Stimulated activated CD4-positive, alpha-beta T cell treated with anti-CD3 and anti-CD28 coated beads, Interleukin-4, amount 100 ng/mL, for 4 hours (primary cell): Measurements from ENCODE around the gene MEF2A.

Experiments
- DNase-seq, 2 experiments: peaks; one replicate each; pipeline ENCODE4 v3.0.0-alpha.2; 2020

Gene MEF2A

GRCh38 chr15:99706557-99707303 lies 140.9 kb downstream of the MEF2A start:
- peak in 1 of 2 experiments; percentile 23 for DNase-seq

DNA sequence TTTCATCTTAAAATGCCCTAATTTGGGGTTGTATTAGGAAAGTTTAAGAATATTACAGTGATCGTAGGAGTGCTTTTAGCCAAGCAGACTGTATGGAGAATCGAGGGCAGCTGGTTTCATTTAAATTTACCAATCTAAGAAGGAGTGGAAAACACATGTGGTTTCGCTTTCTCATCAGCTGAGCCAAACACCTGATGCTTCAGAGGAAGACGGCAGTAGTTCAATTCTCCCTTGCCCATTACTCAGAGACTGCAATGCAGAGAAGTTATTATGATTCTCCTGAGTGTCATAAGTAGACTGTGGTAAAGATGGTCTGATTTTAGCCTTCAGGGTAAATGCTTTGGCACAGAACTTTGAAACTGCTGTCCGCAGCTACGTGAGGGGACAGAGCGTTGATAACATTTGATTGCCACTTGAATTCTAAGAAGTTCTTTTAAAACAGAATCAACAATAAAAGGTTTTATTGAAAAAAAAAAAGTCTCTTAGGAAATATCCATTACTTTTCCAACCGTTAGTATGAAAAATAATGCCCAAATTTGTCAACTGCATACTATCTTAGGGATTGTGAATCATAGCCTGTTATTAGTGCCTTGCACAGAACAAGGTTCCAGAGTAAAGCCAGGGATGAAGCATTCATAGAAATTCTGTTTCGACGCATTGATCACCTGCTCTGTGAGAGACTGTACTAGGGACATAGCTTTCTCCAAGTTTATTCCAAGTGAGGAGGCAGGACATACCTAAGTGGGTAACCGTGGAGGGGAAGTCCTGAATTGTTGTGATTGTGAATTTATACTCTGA lies 141.9 kb downstream of the MEF2A start:
- peak in 1 of 2 experiments; percentile 50 for DNase-seq

- no peak for DNase-seq
Observed at GRCh38 chr15:99708563-99708962, 142.8 kb downstream of the MEF2A start.

GRCh38 chr15:99709243-99709986 lies 143.6 kb downstream of the MEF2A start:
- no peak for DNase-seq

- DNase-seq: no peak
Observed at GRCh38 chr15:99711625-99712024, 145.8 kb downstream of the MEF2A start.

GRCh38 chr15:99712415-99712814 lies 146.6 kb downstream of the MEF2A start:
- DNase-seq: no peak

DNA sequence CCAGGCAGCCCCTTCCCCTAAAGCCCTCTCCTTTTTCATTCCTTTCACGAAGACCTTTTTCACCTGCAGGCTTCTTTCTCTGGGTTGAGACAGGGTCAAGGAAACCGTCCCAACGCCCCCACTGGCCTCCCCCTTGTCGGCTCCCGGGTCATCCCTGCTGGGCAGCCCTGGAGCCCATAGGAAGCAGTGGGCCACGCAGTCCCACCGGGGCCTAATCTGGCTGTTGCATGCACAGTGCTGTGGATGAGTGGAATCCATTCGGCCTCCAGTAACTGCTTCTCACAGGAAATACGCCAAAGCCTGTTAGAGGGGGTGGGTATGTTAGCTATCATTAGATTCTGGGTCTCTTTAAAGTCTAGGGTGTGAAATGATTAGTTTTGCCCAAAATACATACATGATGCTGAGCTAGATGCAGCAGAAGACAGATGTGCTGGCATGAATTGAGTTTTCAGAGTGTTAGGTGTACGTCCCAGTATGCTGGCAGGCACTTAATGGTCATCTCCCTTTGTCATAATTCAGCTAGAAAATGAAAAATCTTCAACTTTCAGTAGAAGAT lies 150.8 kb downstream of the MEF2A start:
- no peak for DNase-seq

DNA sequence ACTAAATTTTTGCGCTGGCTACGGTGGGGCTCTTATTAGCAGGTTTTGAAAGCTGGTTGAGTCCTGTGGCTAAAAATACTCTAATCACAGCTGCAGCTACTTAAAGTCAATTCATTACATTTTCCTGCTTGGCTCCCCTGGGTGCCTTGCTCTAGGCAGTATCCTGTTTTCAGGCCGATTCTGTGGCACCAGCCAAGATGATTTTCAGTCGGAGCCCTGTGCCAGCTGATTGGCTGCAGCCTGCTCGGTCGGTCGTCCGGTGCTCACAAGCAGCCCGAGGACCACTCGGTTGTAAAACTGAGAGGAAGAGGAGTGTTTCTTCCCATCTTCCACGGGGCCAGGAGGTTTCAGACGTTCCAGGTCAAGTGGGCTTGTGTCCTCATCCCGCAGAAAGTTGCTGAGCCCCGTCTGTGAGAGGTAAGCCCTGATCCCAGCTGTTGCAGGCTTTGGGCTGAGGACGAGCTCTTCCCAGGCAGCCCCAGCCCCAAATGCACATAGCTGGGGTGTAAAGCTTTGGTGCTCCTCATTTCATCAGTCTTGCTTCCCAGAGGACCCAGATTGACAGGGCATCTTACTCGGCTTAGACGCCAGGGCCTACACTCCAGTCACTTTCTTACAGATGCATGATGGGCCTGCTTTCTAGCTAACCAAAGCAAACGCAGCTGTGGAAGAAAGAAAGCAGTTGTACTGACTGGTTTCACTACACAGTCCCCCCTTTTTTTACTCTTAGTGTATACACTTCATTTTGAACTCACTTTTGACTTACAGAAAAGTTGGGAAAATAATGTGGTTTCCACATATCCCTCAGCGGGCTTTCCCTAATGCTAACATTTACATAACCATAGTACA lies 151.6 kb downstream of the MEF2A start:
- no peak for DNase-seq

DNA sequence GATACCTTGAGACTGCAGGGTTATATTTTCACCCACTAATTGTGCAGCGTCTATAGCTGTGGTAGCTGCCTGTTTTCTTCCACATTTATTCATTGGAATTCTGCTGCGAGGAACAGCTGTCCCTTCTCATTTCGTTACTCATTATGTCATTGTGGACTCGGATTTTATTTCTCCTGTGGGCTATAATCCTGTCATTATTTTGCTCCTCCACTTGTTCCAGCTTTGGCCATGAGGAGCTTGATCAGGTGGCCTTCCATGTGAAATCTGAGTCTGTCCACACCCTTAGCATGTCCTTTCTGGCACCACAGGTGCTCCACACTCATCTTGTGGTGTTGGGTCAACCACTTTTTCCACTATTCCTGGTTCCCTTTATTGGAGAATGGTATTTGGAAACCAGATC lies 152.6 kb downstream of the MEF2A start:
- no peak for DNase-seq

GRCh38 chr15:99719096-99719541 lies 153.3 kb downstream of the MEF2A start:
- no peak for DNase-seq

- no peak for DNase-seq
Observed at GRCh38 chr15:99720533-99720932, 154.7 kb downstream of the MEF2A start.

DNA sequence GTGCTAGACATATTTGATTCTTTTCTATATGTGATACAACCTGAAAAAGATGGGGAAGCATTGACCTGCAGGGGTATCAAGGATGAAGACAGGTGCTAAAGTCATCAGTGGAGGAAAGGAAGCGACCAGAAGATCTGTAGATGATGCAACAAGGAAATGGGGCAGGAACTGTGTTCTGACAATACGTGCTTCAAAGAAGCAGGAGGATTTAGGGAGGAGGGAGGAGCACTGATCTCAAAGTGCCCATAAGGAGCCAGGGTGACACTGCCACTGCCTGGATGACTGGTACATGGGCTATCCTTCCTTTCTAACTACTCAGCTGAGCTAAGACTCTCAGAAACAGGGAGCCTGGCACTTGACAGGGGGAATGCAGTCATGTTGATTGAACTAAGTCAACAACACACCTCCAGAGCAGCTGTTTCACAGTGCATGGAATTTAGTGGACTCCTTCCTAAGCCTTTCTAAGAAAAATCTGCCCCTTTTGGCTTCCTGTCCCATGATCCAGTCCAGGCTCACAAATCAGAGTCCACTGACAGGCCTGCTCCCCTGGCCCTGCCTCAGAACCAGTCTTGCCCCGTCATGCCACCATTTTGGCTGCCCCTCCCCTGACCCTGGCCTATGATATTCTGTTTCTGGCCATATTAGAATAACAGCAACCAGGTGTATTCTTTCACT lies 155.5 kb downstream of the MEF2A start:
- DNase-seq: no peak

GRCh38 chr15:99721896-99722295 lies 156.1 kb downstream of the MEF2A start:
- DNase-seq: no peak

DNA sequence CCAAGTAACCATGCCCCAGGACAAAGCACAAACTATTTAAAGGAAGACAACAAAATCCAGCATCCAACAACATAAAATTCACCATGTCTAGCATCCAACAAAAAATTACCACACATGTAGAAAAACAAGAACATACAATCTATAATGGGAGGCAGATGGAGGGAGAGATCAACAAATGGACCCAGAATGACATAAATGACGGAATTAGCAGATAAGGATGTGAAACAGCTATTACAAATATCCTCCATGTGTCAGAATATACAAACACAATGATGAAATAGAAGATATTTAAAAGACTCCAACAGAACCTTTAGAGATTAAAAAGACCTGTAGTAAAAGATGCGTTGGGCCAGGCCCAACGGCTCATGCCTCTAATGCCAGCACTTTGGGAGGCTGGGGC lies 156.6 kb downstream of the MEF2A start:
- DNase-seq: no peak

- DNase-seq: no peak
Observed at GRCh38 chr15:99726333-99726732, 160.5 kb downstream of the MEF2A start.

DNA sequence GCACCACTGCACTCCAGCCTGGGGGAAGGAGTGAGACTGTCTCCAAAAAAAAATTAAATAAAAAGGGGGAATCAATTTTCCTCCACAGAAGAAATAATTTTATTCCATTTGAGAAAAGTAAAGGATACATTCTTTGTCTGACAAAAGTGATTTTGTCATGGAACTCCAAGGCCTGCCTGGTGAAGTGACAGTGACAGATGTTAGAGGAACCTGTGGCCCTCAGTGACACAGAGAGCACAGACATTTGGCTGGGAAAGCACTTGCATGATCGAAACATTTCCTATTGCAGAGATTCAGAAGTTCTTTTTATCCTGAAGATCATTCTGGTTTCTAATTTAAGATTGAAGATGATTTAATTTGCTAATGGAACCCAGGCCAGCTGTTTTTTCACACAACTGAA lies 161.5 kb downstream of the MEF2A start:
- no peak for DNase-seq

GRCh38 chr15:99727733-99728132 lies 161.9 kb downstream of the MEF2A start:
- no peak for DNase-seq

GRCh38 chr15:99728916-99729315 lies 163.1 kb downstream of the MEF2A start:
- no peak for DNase-seq

DNA sequence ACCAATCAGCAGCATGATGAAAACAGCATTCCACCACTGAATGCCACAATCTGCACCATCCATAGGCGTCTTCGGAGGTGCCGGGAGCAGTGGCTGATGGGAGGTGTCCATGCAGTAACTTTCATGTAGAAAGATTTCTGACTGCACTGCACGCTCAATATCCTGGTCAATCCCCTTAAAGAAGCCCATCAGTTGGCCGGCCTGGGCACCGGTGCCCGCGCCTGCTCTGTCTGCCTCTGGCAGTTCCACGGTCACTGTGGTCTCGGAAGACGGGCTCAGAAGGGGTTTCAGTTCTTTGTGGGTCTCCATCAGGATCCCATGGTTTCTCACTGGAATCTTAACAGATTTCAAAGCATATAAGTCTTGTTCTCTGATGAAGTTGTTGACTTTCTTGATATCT lies 163.5 kb downstream of the MEF2A start:
- no peak for DNase-seq

DNA sequence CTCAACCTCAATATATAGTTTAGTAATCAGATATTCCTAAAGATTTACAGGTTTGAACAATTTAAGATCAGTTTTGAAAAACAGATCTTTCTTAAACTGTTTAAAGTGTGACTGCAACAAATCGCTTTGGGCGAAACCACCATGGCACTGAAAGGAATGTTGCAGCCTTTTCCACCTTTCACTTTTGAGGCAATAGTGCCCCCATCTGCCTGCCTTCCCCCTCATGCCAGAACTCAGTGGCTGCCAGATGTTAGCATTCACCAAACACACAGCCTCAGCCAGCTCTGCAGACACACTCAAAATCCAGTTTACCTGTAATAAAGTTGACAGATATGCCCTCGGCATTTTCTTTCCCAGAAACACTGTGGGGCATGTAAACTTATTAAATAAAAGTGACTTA lies 164.1 kb downstream of the MEF2A start:
- no peak for DNase-seq

- DNase-seq: no peak
Observed at GRCh38 chr15:99731336-99732123, 165.7 kb downstream of the MEF2A start.
